Natural killer cell treated with Interleukin-12 subunit alpha and Interleukin-12 subunit beta and Interleukin-15 and Interleukin-18, amount 100 ng/mL, for 72 hours (primary cell): ENCODE results near the gene ZNF22. TPM values are rescaled to one million over a fixed set of nuclear protein-coding genes. Genes with fewer than 3 reads are reported as not detected.

ENCODE experiments used
- ATAC-seq, 2 donors: fragments of 150-1000 bp; cut with Tn5 transposase in 1 of 2; sonication (Bioruptor Pico), chemical (Tn5 transposase) in 1 of 2; 2 replicates each; pipeline ENCODE4 v1.10.0; 2021
- DNase-seq: peaks from one replicate; pipeline ENCODE4 v3.0.0; 2022; ENCODE audit warnings: low spot score
- H3K27ac Mint-ChIP-seq, 2 donors: 1 replicate in 1 of 2; 2 replicates in 1 of 2; pipeline ENCODE4 v1.8.0; 2022; ENCODE audit warnings: mixed read lengths in 2 of 2, mild to moderate bottlenecking in 1 of 2, moderate library complexity in 1 of 2
- H3K27me3 Mint-ChIP-seq, 2 donors: 1 replicate in 1 of 2; 2 replicates in 1 of 2; pipeline ENCODE4 v1.8.0; 2022; ENCODE audit warnings: mixed read lengths in 2 of 2
- H3K36me3 Mint-ChIP-seq: one replicate; pipeline ENCODE4 v1.8.0; 2022; ENCODE audit warnings: mixed read lengths
- H3K4me1 Mint-ChIP-seq, 2 donors: 1 replicate in 1 of 2; 2 replicates in 1 of 2; pipeline ENCODE4 v1.8.0; 2022; ENCODE audit warnings: low read depth in 2 of 2, mixed read lengths in 2 of 2, mild to moderate bottlenecking in 1 of 2
- H3K4me3 Mint-ChIP-seq: one replicate; pipeline ENCODE4 v1.8.0; 2022; ENCODE audit warnings: mixed read lengths
- H3K9me3 Mint-ChIP-seq: 2 replicates; pipeline ENCODE4 v1.8.0; 2022; ENCODE audit warnings: mixed read lengths
- total RNA-seq, 2 donors: library from RNA; stranded (reverse); gene quantifications; one replicate each; pipeline ENCODE4 v1.2.3, GENCODE V29; 2022

The ZNF22 gene
- total RNA-seq, 2 donors from 2014 or later = 22.7 to 29.0 TPM

DNA sequence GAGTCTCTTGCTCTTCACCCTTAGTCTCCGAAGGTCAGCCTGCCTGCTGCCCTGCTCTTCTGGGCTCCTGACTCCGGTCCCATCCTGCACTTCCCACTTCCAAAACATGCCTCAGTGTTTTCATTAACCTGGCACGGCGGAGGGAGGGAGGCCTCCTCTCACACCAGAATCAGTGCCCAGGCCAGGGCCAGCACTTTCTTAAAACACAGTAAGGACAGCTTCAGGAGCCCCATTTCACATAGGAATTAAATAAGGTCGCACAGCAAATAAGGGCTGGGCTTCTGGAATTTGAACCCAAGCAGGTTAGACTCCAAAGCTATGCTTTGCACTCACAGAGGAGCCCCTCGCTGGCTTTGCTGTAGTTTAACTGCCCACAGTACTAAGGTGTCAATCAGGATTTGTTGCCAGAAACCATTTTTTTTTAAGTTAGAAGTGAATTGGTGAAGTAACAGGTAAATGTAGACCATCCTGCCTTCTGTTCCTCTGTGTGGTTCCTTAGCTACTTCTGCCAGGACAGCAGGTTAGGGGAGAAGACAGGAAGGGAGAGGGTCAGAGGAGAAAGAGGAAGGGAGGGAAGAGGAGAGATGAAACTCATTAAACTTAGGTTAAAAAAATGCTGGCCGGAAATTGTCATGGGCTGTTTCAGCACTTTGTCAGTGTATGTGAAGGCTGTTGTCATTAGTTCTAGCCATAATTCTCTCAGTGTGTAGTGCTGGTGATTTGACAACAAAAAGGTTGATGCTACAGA is 40.1 kb upstream of the ZNF22 start:
- peaks cover 49 to 67% of the 10 kb centered on the region in 2 donors for H3K4me1 Mint-ChIP-seq
- peak overlapping the region; percentile 79 to 94 for H3K27ac Mint-ChIP-seq
- no peak for ATAC-seq
- no peaks in the 10 kb centered on the region for H3K9me3 Mint-ChIP-seq
- DNase-seq = no peak
- peaks cover 4% of the 10 kb centered on the region for H3K36me3 Mint-ChIP-seq
- H3K27me3 Mint-ChIP-seq = no peaks in the 10 kb centered on the region
- peak overlapping the region; percentile 88 for H3K4me3 Mint-ChIP-seq

DNA sequence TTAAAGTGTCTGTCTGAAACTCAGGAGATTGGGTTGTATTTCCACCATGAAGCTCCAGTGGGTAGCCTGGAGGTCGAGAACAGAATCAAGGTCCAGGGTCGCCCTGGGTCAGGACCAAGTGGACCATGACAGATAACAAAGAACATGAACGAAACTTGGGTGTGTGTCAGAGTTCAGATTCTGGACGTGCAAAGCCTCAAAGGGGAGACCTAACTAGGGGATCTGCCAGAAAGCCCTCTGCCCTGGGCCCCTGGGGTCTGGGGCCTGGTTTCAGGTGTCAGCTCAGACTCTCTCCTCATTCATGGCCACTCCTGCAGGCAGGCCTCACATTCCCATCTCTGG is 39.5 kb upstream of the ZNF22 start:
- DNase-seq (no peak), ATAC-seq (no peak)
- no peaks in the 10 kb centered on the region for H3K27me3 Mint-ChIP-seq
- H3K4me3 Mint-ChIP-seq = peak overlapping the region; percentile 88
- H3K4me1 Mint-ChIP-seq = peaks cover 52 to 70% of the 10 kb centered on the region in 2 donors
- peaks cover 2% of the 10 kb centered on the region for H3K36me3 Mint-ChIP-seq
- no peaks in the 10 kb centered on the region for H3K9me3 Mint-ChIP-seq
- peak overlapping the region; percentile 79 to 94 for H3K27ac Mint-ChIP-seq

DNA sequence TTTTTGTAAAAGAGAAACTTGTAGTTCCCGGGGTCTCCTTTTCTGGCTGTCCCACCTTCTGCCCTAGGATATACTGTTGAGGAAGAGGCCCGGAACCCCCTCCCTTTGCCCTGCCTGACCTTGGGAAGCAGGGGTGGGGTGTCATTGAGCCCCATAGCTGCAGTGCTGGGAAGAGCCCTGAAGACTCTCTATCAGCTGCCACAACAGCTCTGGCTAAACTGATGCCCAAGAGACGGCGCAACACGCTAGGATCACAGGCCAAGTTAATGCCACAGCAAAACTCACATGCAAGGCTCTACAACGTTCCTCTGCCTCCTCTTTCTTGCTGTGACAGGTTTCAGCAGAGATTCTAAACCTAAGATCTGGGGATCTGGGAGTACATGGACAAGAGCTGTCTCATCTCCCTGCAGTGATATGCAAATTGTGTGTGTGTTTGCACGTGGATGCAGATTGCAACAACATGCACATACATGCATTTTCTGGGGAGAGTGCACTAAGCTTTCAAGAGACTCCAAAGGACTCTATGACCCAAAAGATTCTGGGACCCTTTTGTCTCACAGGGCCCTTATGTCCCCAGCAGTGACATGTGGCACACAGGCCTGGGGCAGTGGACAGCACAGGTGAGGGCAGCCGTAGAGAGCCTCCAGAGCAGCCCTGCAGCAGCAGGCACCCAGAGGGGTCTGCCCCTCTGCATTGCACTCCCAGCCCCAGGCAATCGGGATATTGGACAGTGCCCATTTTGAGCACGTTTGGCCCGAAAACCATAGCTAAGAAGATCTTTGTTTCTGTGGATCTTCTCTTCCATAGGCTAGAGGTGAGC is 38.6 kb upstream of the ZNF22 start:
- Mint-ChIP-seq H3K27me3 (no peaks in the 10 kb centered on the region), H3K36me3 (no peaks in the 10 kb centered on the region), H3K4me3 (peak overlapping the region; percentile 62), H3K4me1 (peaks cover 59 to 73% of the 10 kb centered on the region in 2 donors), H3K9me3 (no peaks in the 10 kb centered on the region), H3K27ac (peak overlapping the region; percentile 28 to 94)
- ATAC-seq (no peak), DNase-seq (no peak)

DNA sequence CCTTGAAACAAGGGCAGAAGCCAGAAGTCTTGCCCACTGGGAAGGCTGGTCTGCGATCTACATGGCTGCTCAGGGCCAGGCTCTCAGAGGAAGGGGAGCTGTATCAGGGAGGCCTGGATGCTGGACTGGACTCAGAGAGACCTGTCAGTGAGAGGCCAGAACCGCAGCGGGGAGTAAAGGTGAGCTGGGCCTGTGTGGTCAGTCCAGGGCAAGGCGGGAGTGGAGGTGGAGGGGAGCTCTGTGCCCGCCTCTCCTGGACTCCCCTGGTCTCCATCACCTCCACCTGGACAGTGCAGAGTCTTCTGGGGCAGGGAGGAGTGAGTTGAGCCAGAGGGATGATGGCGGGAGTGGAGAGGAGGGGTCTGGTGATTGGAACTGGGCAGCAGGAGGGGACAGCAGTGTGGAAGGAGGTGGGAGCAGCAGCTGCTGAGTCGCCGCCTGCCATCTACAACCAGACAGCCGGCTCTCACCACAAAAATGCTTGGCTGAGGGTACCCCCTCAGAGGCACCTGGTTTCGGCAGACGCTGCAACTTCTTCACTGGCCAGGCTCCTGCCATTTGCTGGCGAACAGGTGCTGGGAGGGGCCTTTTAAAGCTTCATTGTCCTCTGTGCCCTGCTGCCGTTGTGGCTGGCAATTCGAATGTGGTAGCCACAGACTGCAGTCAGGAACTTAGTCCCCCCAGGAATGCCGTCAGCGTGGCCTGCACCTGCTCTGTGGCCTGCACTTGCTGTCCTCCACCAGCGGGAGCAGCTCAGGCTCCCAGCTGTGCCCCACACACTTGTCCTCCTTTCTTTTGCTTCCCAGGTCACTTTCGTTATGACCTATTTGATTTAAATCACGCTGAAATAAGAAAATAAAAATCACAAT is 37.6 kb upstream of the ZNF22 start:
- DNase-seq (no peak), ATAC-seq (no peak)
- Mint-ChIP-seq H3K4me1 (peaks cover 67 to 73% of the 10 kb centered on the region in 2 donors), H3K27ac (peak overlapping the region; percentile 28 to 94), H3K4me3 (peak overlapping the region; percentile 62), H3K27me3 (no peaks in the 10 kb centered on the region), H3K36me3 (no peaks in the 10 kb centered on the region), H3K9me3 (no peaks in the 10 kb centered on the region)

DNA sequence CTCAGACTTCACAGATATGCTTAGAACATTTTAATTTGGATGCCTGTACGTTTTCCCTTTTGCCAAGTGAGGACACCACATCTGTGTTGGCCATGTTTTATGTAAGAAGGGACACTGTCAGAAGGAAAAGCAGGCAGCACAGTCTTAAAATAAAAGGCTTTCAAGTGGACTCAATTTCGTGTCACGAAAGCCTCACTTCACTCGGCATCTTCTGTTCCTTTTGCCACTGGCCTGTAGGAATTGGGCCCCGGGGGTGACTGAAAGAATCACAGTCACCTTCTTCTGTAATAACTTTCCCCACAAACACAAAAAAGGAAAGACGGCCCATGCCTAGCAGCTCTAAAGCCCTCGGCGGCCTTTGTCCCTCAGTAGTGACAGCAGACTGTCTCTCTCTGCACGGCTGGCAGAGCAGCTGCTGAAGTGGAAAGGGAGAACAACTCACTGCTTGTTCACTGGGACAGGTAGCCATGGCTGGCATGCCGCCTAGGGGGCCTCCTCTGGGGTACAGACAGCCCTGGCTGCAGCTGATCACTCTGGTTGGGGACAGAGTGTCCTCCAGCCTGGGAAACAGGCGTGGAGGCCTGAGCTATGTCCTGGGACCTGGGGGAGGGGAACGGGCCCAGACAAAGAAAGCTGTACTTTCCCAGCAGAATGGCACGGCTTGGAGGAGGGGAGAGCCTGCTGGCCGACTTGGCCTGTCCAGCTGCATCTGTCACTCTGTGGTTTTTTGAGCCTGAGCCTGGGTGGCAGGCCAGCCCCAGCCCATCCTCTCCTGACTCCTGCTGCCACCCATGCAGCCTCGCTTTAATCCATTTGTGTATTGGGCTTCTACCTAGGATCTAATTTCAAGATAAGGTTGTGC is 36.7 kb upstream of the ZNF22 start:
- DNase-seq (no peak), ATAC-seq (no peak)
- Mint-ChIP-seq H3K36me3 (no peaks in the 10 kb centered on the region), H3K27ac (peak overlapping the region; percentile 78 to 94), H3K4me3 (peak overlapping the region; percentile 49), H3K4me1 (peaks cover 67 to 74% of the 10 kb centered on the region in 2 donors), H3K9me3 (peaks cover 4% of the 10 kb centered on the region), H3K27me3 (no peaks in the 10 kb centered on the region)

DNA sequence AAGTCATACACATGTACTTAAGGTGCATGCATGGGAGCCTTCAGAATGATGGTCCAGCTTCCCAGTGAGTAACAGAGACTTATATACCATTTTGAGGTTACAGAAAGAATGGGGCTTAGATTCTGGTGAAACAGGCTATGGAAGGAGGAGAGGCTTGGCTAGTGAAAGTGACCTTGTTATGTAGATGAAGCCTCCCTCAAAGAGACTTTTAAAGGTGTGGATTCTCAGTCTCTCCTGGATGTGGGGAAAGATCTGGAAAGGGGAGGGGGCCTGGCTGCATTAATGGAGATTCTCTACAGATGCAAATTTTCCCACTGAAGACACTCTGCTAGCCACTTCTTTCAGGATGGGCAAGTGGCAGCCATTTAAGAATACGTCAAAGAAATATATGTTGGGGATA is 35.6 kb upstream of the ZNF22 start:
- Mint-ChIP-seq H3K9me3 (peaks cover 4% of the 10 kb centered on the region), H3K27me3 (no peaks in the 10 kb centered on the region), H3K27ac (peak overlapping the region; percentile 78 to 94), H3K4me1 (peaks cover 77 to 83% of the 10 kb centered on the region in 2 donors), H3K4me3 (peak overlapping the region; percentile 22), H3K36me3 (no peaks in the 10 kb centered on the region)
- DNase-seq (no peak), ATAC-seq (no peak)

DNA sequence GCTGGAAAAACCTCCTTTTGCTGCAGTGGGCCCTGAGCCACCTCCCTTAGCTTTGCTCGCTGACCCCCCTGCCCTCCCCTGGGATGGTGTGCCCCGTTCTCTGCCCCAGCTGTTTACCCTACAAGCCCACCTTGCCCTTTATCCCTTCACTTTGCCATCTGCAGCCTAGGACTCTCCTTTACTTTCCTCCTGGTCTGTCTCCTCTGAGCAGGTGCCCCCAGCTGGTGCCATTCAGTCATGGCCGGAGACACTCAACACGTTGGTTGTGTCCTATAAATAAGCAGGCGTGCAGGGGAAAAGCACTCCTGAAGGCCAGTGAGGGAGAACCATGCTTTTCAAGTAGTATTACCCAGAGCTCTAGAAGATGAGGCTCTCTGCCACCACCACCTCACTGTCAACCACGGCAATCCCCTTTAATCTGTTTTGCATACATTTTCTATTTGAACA is 35.0 kb upstream of the ZNF22 start:
- peaks cover 71 to 80% of the 10 kb centered on the region in 2 donors for H3K4me1 Mint-ChIP-seq
- H3K36me3 Mint-ChIP-seq = no peaks in the 10 kb centered on the region
- DNase-seq (no peak), ATAC-seq (peak; percentile 31 to 64)
- H3K4me3 Mint-ChIP-seq = peak overlapping the region; percentile 79
- peaks cover 4% of the 10 kb centered on the region for H3K9me3 Mint-ChIP-seq
- no peaks in the 10 kb centered on the region for H3K27me3 Mint-ChIP-seq
- H3K27ac Mint-ChIP-seq = peak overlapping the region; percentile 78 to 94

DNA sequence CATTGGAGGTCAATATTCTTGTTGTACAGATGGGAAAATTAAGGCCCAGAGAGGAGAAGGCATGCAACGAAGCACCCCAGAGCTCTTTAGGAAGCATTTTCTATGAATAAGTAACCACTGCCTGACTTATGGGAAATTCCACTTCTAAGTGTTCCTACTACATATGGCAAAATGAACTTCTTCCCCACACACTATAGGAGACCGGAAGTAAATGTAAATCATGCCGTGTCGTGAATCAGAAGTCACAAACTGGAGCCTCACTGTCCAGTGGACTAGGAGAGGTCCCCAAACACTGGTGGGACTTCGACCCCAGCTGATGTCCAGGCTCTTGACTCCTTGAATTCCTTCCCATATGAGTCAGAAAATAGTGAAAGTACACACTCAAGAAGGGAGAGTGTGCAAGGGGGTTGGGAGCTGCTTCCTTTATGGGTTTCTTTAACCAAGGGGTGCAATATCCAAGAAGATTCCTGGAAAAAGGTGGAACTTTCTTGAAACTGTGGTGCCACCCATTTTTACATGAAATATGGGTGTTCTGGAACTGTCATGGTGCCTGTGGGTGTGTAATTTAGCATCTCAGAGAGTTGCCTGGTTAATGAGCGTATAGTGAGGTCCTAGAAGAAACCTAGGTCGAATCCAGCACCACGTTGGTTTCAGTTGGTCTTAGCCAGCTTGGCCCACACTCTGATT is 34.5 kb upstream of the ZNF22 start:
- H3K9me3 Mint-ChIP-seq = peaks cover 4% of the 10 kb centered on the region
- peaks cover 65 to 80% of the 10 kb centered on the region in 2 donors for H3K4me1 Mint-ChIP-seq
- no peaks in the 10 kb centered on the region for H3K27me3 Mint-ChIP-seq
- peak overlapping the region; percentile 78 to 94 for H3K27ac Mint-ChIP-seq
- peak in 1 of 2 donors; percentile 46 for ATAC-seq
- no peaks in the 10 kb centered on the region for H3K36me3 Mint-ChIP-seq
- H3K4me3 Mint-ChIP-seq = peak overlapping the region; percentile 79
- DNase-seq = no peak

DNA sequence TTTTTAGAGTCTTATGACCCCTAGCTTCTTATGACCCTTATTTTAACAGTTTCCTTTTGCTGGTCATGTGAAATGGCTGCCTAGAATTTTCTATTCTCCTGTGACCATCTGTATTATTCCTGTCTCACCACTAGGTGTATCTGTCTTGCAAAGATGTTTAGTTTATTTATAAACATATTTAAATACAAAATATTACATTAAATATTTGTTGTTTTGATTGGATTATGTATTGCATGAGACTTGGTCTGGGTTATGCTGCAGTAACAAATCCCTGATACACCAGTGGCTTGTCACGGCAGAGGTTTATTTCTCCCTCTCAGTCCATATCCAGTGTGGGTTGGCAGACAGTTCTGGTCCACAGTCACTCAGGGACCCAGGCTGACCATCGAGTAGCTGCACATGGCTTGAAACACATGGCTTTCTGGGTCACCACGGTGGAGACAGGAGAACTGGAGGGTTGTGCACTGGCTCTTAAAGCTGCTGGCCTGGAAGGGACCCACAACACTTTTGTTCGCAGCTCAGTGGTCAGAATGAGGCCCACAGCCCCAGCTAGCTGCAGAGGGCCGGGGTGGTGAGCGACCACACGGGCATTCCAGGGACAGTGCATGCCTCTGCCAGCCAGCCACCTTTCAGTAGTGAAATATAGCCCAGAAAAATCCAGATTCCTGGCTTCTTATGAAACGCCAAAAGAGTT is 33.8 kb upstream of the ZNF22 start:
- ATAC-seq (no peak), DNase-seq (no peak)
- Mint-ChIP-seq H3K4me3 (peak overlapping the region; percentile 82), H3K4me1 (peaks cover 65 to 80% of the 10 kb centered on the region in 2 donors), H3K27ac (peak overlapping the region; percentile 78 to 94), H3K27me3 (no peaks in the 10 kb centered on the region), H3K9me3 (peaks cover 4% of the 10 kb centered on the region), H3K36me3 (no peaks in the 10 kb centered on the region)

DNA sequence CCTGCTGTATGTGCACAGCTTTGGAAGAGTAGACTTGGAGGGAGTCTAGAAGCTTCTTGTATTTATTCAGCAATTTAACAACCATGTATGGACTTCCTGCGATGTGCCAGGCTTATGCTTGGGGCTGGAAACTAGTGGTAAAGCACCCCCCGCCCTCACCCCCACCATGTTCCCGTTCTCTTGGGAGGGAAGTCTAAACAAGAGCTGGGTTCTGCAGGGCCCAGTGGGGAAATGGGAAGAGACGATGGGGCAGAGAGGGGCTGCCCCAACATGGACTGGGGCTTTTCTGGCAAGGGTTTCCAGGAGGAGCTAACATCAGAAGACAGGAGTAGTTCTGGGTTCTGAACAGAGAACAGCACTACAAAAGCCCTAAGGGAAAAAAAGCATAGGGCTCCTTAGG is 33.1 kb upstream of the ZNF22 start:
- ATAC-seq = peak in 1 of 2 donors; percentile 44
- no peaks in the 10 kb centered on the region for H3K36me3 Mint-ChIP-seq

DNA sequence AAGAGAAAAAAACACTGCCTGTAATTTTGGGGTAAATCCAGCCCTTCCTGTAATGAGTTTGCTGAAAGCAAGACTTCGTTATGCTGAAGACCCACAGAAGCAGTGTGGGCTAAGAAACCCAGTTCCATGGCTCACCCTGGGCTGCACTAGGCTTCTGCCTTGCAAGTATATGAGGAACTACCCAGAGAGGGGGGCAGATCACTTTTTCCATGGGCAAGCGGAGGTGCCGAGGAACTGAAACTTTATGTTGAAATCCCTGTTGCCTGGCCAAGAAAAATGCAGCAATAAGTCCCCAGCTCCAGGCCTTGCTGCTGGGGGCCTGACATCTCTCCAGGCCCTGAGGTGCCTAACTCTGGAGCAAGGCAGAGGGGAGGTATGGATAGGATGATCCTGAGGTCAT is 32.6 kb upstream of the ZNF22 start:
- H3K36me3 Mint-ChIP-seq = no peaks in the 10 kb centered on the region
- peak overlapping the region; percentile 62 to 70 for H3K27ac Mint-ChIP-seq
- ATAC-seq (peak; percentile 35 to 48), DNase-seq (no peak)
- peaks cover 61 to 77% of the 10 kb centered on the region in 2 donors for H3K4me1 Mint-ChIP-seq
- no peaks in the 10 kb centered on the region for H3K27me3 Mint-ChIP-seq
- peak overlapping the region; percentile 82 for H3K4me3 Mint-ChIP-seq
- peaks cover 4% of the 10 kb centered on the region for H3K9me3 Mint-ChIP-seq

More for the DNA sequence above, 33.1 kb upstream of the ZNF22 start:
- DNase-seq = no peak
- peaks cover 61 to 77% of the 10 kb centered on the region in 2 donors for H3K4me1 Mint-ChIP-seq
- no peaks in the 10 kb centered on the region for H3K27me3 Mint-ChIP-seq
- H3K27ac Mint-ChIP-seq = peak overlapping the region; percentile 62 to 70
- H3K9me3 Mint-ChIP-seq = peaks cover 4% of the 10 kb centered on the region
- H3K4me3 Mint-ChIP-seq = peak overlapping the region; percentile 82
